ENCODE measurements around the gene PTPN22.
A peak's percentile ranks its signal among the peaks of the same experiment; 100 is the strongest.

Gene PTPN22

GRCh38 chr1:113871597-113872113, at the start of gene PTPN22:
Gene PTPN22 (minus strand): TSS chr1:113871712.
- no peak within 1 kb of the TSS for H3K4me3 ChIP-seq (ENCODE audit: control insufficient read depth, low read depth, low read length)
- TF ChIP-seq, protein P1, sequence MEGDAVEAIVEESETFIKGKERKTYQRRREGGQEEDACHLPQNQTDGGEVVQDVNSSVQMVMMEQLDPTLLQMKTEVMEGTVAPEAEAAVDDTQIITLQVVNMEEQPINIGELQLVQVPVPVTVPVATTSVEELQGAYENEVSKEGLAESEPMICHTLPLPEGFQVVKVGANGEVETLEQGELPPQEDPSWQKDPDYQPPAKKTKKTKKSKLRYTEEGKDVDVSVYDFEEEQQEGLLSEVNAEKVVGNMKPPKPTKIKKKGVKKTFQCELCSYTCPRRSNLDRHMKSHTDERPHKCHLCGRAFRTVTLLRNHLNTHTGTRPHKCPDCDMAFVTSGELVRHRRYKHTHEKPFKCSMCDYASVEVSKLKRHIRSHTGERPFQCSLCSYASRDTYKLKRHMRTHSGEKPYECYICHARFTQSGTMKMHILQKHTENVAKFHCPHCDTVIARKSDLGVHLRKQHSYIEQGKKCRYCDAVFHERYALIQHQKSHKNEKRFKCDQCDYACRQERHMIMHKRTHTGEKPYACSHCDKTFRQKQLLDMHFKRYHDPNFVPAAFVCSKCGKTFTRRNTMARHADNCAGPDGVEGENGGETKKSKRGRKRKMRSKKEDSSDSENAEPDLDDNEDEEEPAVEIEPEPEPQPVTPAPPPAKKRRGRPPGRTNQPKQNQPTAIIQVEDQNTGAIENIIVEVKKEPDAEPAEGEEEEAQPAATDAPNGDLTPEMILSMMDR (conservative IDR thresholded peaks at IDR 0.05; ENCODE audit: control insufficient read depth, insufficient read depth, low read depth, low read length), result no peak
- DNase-seq (ENCODE audit: low read depth), result peak; percentile 77

DNA sequence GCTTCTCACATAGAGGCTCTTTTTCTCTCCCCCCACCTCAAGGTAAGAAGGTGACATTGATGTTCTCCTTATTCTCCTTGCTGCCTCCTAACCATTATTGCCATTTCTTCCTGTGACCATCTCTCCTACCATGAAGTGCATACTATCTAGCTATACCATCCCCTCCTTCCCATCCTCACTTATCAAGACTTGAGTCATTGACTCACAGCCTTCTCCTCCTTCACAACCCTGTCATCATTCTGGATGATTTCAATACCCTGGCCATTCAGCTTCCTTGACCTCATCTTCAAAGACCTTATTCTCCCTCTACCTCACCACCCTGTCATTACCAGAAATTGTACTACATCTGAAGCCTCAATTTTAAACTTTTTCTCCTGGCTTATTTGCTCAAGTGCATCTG, 46.7 kb upstream of the PTPN22 start:
- TF ChIP-seq, protein P1 (conservative IDR thresholded peaks at IDR 0.05; ENCODE audit: control insufficient read depth, insufficient read depth, low read depth, low read length), result no peak
- DNase-seq (ENCODE audit: low read depth), result no peak
- no peak overlapping the region for H3K4me3 ChIP-seq (ENCODE audit: control insufficient read depth, low read depth, low read length)

GRCh38 chr1:113917400-113918082, 46.0 kb upstream of the PTPN22 start:
- H3K4me3 ChIP-seq (ENCODE audit: control insufficient read depth, low read depth, low read length), result no peak overlapping the region
- TF ChIP-seq, protein P1 (conservative IDR thresholded peaks at IDR 0.05; ENCODE audit: control insufficient read depth, insufficient read depth, low read depth, low read length), result no peak
- peak; percentile 80 for DNase-seq (ENCODE audit: low read depth)

DNA sequence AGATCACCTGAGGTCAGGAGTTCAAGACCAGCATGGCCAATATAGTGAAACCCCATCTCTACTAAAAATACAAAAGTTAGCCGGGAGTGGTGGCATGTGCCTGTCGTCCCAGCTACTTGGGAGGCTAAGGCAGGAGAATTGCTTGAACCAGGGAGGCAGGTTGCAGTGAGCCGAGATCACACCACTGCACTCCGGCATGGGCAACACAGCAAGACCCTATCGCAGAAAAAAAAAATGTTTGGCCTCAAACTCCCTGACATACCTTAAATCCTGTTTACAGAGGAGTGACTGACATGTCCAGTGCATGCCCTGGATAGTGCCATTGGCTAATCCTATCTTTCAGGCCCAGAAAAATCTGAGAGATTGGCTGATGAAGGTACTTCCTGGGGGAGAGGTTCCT, 45.5 kb upstream of the PTPN22 start:
- no peak for DNase-seq (ENCODE audit: low read depth)
- TF ChIP-seq, protein P1 (conservative IDR thresholded peaks at IDR 0.05; ENCODE audit: control insufficient read depth, insufficient read depth, low read depth, low read length), result no peak
- H3K4me3 ChIP-seq (ENCODE audit: control insufficient read depth, low read depth, low read length), result no peak overlapping the region

DNA sequence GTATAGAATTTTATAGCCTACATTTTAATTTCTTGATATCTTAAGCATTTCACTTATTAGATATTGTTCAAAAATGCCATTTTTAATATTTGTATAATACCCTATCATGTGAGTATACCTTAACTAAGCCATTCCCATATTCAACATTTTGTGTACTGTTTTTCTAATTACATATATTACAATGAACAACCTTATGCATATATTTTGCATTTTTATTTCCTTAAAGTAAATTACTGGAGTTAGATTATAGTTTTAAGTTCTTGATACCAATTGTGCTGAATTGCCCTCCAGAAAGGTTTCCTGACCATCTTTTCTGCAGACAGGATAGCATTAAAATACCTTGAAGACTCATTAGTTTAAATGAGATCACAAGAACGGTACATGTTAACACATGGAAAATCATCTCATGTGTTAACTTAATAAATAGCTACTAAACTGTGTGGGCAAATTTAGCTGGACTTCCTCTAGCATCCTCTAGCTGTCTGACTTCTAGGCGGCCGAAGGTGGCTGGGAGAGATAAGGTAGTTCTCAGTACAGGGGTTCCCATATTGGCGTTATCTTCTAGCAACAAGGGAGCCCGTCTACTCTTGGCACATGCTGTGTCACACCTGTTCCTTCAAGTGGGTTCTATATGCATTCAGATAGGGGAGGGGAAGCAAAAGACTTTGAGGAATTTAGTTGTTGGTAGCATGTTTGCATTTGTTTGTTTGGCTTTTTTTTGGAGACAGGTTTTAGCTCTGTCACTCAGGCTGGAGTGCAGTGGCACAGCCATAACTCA, 42.6 kb upstream of the PTPN22 start:
- TF ChIP-seq, protein P1 (conservative IDR thresholded peaks at IDR 0.05; ENCODE audit: control insufficient read depth, insufficient read depth, low read depth, low read length), result no peak
- no peak for DNase-seq (ENCODE audit: low read depth)
- H3K4me3 ChIP-seq (ENCODE audit: control insufficient read depth, low read depth, low read length), result no peak overlapping the region

DNA sequence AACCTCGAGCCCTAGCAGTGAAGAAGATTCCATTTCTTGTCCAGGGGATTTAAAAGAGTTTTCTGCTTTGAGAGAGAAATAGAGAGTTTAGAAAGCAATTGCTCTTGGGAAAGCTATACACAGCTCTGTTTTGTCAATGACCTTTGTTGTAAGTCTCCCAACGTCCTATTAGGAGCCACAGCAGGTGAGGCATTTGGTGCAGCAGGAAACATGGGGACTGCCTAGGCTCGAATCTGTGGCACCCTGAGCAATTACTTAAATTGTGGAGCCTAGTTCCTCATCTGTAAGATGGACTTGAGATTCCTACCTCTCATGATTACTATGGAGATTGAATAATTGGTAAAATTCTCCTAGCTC, 41.8 kb upstream of the PTPN22 start:
- no peak overlapping the region for H3K4me3 ChIP-seq (ENCODE audit: control insufficient read depth, low read depth, low read length)
- TF ChIP-seq, protein P1 (conservative IDR thresholded peaks at IDR 0.05; ENCODE audit: control insufficient read depth, insufficient read depth, low read depth, low read length), result no peak
- DNase-seq (ENCODE audit: low read depth), result no peak

Data from fibroblast of mammary gland (primary cell).